ENCODE data around the gene TOP3B. TPM values are rescaled to one million over a fixed set of nuclear protein-coding genes. Genes with fewer than 3 reads are reported as not detected.

The TOP3B gene
- total RNA-seq, 1 donor from 2014 or later = 24.8 TPM

- intact Hi-C loops (cut with DNase I) = no loop called here
- no peaks in the 10 kb centered on the region for H3K27me3 ChIP-seq
- no peak overlapping the region for H3K4me3 ChIP-seq
- ATAC-seq = no peak
- H3K36me3 ChIP-seq = peaks cover 83% of the 10 kb centered on the region
- no peak overlapping the region for H3K27ac ChIP-seq
- no peak for TF ChIP-seq CTCF (IDR thresholded peaks at IDR 0.05)
- no peak for DNase-seq
- H3K4me1 ChIP-seq = no peaks in the 10 kb centered on the region
- no peaks in the 10 kb centered on the region for H3K9me3 ChIP-seq
Observed at GRCh38 chr22:21963286-21963685, 19.3 kb downstream of the TOP3B start.

GRCh38 chr22:21962655-21962949, 20.0 kb downstream of the TOP3B start:
- intact Hi-C loops (cut with DNase I) = no loop called here
- no peak overlapping the region for H3K27ac ChIP-seq
- no peak for DNase-seq
- H3K4me3 ChIP-seq = no peak overlapping the region
- no peak for TF ChIP-seq CTCF (IDR thresholded peaks at IDR 0.05)
- H3K9me3 ChIP-seq = no peaks in the 10 kb centered on the region
- H3K4me1 ChIP-seq = no peaks in the 10 kb centered on the region
- ATAC-seq = no peak
- H3K27me3 ChIP-seq = no peaks in the 10 kb centered on the region
- H3K36me3 ChIP-seq = peaks cover 76% of the 10 kb centered on the region

- ATAC-seq (no peak), DNase-seq (no peak)
- no peak for TF ChIP-seq CTCF (IDR thresholded peaks at IDR 0.05)
- Histone ChIP-seq H3K27ac (no peak overlapping the region), H3K27me3 (no peaks in the 10 kb centered on the region), H3K36me3 (peaks cover 71% of the 10 kb centered on the region), H3K9me3 (no peaks in the 10 kb centered on the region), H3K4me1 (no peaks in the 10 kb centered on the region), H3K4me3 (no peak overlapping the region)
- intact Hi-C loops (cut with DNase I) = no loop called here
Observed at GRCh38 chr22:21961886-21962654, 20.5 kb downstream of the TOP3B start.

GRCh38 chr22:21961127-21961867, 21.3 kb downstream of the TOP3B start:
- TF ChIP-seq CTCF (IDR thresholded peaks at IDR 0.05) = no peak
- no peak for DNase-seq
- H3K36me3 ChIP-seq = peaks cover 63% of the 10 kb centered on the region

GRCh38 chr22:21960200-21961126, 22.1 kb downstream of the TOP3B start:
- DNase-seq (no peak), ATAC-seq (no peak)
- Histone ChIP-seq H3K4me3 (no peak overlapping the region), H3K27ac (no peak overlapping the region), H3K27me3 (no peaks in the 10 kb centered on the region), H3K9me3 (no peaks in the 10 kb centered on the region), H3K36me3 (peaks cover 55% of the 10 kb centered on the region), H3K4me1 (no peaks in the 10 kb centered on the region)
- TF ChIP-seq CTCF (IDR thresholded peaks at IDR 0.05) = no peak
- intact Hi-C loops (cut with DNase I) = no loop called here

More at GRCh38 chr22:21961127-21961867, 21.3 kb downstream of the TOP3B start:
- Histone ChIP-seq H3K9me3 (no peaks in the 10 kb centered on the region), H3K4me1 (no peaks in the 10 kb centered on the region), H3K27ac (no peak overlapping the region), H3K4me3 (no peak overlapping the region), H3K27me3 (no peaks in the 10 kb centered on the region)
- ATAC-seq = no peak
- intact Hi-C loops (cut with DNase I) = no loop called here

All from upper lobe of right lung (tissue), 1 donor.